Osteocyte (in vitro differentiated cells): ENCODE measurements around the gene PDZRN4. TPM values are rescaled to one million over a fixed set of nuclear protein-coding genes. Genes with fewer than 3 reads are reported as not detected.
"Not testable (repeated sequence)": the region's sequence is repeated elsewhere in the genome, so short reads cannot be mapped to it uniquely, and the experiment has no call there.

Experiments
- DNase-seq: peaks from one replicate; pipeline ENCODE4 v3.0.0; 2021; ENCODE audit warnings: mixed read lengths; ENCODE audit not compliant: unreplicated experiment; ENCODE audit errors: extremely low spot score
- H3K27ac Mint-ChIP-seq: one replicate; pipeline ENCODE4 v1.8.0; 2021; ENCODE audit warnings: mild to moderate bottlenecking, mixed read lengths; ENCODE audit not compliant: unreplicated experiment
- H3K27me3 Mint-ChIP-seq: one replicate; pipeline ENCODE4 v1.8.0; 2021; ENCODE audit warnings: mixed read lengths; ENCODE audit not compliant: unreplicated experiment
- H3K36me3 Mint-ChIP-seq: one replicate; pipeline ENCODE4 v1.8.0; 2021; ENCODE audit warnings: mixed read lengths; ENCODE audit not compliant: unreplicated experiment
- H3K4me1 Mint-ChIP-seq: one replicate; pipeline ENCODE4 v1.8.0; 2021; ENCODE audit warnings: mixed read lengths; ENCODE audit not compliant: unreplicated experiment
- H3K4me3 Mint-ChIP-seq: one replicate; pipeline ENCODE4 v1.8.0; 2021; ENCODE audit warnings: mild to moderate bottlenecking, moderate library complexity, mixed read lengths; ENCODE audit not compliant: unreplicated experiment
- H3K9me3 Mint-ChIP-seq: one replicate; pipeline ENCODE4 v1.8.0; 2021; ENCODE audit warnings: mixed read lengths; ENCODE audit not compliant: unreplicated experiment
- total RNA-seq: library from RNA; stranded (reverse); gene quantifications from 2 replicates; pipeline ENCODE4 v1.2.1, GENCODE V29; 2021
- TF ChIP-seq, protein P1 (sequence below): fragments of 200-600 bp; sonication (generic); IDR thresholded peaks from 2 replicates; pipeline ENCODE4 v1.5.0; 2021; ENCODE audit warnings: antibody characterized with exemption, mild to moderate bottlenecking, moderate library complexity

PDZRN4 gene
- total RNA-seq, 1 donor from 2014 or later, result not detected

DNA sequence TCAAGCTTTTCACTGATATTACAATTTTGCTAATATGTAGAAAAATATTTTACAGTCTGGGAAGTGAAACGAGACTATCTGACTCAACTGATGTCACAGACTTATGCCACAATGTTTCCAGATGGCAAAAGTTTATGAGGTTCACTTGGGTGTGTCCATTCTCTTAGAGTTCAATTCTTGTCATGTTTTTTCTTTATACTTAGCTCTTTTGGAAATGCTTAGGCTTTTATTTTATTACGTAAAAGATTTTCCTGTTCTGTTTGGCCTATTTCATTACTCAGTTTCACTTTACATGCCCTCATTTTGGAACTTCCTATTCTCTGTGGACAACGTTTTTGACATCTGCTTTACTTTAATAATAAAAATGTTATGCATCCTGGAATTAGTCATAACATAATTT lies 2.1 kb upstream of the PDZRN4 start:
- H3K4me1 Mint-ChIP-seq, result peaks cover 15% of the 10 kb centered on the region
- DNase-seq, result no peak
- TF ChIP-seq, protein P1, sequence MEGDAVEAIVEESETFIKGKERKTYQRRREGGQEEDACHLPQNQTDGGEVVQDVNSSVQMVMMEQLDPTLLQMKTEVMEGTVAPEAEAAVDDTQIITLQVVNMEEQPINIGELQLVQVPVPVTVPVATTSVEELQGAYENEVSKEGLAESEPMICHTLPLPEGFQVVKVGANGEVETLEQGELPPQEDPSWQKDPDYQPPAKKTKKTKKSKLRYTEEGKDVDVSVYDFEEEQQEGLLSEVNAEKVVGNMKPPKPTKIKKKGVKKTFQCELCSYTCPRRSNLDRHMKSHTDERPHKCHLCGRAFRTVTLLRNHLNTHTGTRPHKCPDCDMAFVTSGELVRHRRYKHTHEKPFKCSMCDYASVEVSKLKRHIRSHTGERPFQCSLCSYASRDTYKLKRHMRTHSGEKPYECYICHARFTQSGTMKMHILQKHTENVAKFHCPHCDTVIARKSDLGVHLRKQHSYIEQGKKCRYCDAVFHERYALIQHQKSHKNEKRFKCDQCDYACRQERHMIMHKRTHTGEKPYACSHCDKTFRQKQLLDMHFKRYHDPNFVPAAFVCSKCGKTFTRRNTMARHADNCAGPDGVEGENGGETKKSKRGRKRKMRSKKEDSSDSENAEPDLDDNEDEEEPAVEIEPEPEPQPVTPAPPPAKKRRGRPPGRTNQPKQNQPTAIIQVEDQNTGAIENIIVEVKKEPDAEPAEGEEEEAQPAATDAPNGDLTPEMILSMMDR, result no peak
- no peaks in the 10 kb centered on the region for H3K36me3 Mint-ChIP-seq
- peaks cover 51% of the 10 kb centered on the region for H3K27me3 Mint-ChIP-seq
- no peak overlapping the region for H3K4me3 Mint-ChIP-seq
- no peak overlapping the region for H3K27ac Mint-ChIP-seq
- H3K9me3 Mint-ChIP-seq, result peaks cover 5% of the 10 kb centered on the region

DNA sequence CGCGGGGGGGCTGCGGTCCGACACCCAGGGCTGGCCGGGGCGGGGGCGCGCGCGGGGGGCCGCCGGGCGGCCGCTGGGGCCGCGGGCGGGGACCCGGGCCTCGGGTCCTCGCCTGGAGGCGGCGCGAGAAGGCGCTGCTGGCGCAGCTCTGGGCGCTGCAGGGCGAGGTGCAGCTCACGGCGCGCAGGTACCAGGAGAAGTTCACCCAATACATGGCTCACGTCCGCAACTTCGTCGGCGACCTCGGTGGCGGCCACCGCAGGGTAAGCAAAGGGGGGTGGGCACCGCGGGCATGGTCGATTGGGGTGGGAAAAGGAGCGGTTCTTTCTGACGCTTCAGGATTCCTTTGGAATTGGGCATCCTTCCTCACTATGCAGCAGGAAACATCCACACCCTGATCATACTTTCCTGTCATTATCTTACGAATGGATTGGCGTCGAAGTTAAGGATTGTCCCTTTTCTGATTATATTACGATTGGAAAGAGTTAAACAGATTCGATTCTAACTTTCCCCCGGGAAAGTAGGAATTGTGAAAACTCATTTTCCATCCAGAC lies 798 bp downstream of the PDZRN4 start:
- Mint-ChIP-seq H3K9me3 (no peaks in the 10 kb centered on the region), H3K27ac (no peak overlapping the region), H3K27me3 (peaks cover 66% of the 10 kb centered on the region), H3K4me3 (peak overlapping the region; percentile 46), H3K36me3 (no peaks in the 10 kb centered on the region), H3K4me1 (peaks cover 15% of the 10 kb centered on the region)
- TF ChIP-seq, protein P1, result no peak
- DNase-seq, result no peak

DNA sequence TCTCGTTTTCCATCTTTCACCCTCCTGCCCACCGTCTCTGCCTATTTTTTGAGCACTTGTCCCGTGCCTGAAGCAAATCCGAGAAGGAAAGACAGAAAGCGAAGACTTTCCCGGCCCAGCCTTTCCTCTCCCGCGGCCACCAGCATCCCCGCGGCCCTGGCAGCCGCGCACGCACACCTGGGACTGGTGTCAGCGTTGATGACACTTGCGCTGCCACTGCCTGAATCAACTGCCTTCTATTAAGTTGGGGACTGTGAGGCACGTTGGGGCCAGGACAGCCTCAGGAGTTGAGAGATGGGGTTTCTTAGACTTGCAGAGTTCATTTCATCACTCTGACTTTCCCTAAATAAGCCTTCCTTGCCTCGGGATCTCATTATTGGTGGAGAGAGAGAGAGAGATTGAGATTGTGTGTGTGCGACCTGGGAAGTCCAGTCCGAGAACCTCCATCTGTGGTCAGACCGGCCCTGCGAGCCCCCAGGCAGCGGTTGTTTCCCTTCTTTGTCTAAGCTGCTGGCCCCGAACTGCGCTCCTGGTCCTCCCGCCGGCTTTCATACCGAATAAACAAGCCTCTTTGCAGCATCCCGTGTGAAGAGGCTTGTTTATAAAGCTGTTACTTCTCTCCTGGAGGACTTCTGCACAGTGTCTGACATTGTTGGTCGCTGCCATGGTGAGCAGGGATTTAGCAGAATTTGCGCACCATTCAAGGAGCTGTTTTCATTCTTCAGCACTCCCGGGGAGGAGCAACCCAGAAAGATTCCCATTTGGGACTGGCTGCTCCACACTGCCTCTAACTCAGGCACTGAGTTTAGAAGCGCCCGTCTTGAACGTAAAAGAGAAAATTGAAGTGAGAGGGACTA lies 1.5 kb downstream of the PDZRN4 start:
- TF ChIP-seq, protein P1, result no peak
- DNase-seq, result no peak
- Mint-ChIP-seq H3K36me3 (no peaks in the 10 kb centered on the region), H3K27me3 (peaks cover 68% of the 10 kb centered on the region), H3K9me3 (no peaks in the 10 kb centered on the region), H3K27ac (no peak overlapping the region), H3K4me1 (peaks cover 15% of the 10 kb centered on the region), H3K4me3 (peak overlapping the region; percentile 46)

DNA sequence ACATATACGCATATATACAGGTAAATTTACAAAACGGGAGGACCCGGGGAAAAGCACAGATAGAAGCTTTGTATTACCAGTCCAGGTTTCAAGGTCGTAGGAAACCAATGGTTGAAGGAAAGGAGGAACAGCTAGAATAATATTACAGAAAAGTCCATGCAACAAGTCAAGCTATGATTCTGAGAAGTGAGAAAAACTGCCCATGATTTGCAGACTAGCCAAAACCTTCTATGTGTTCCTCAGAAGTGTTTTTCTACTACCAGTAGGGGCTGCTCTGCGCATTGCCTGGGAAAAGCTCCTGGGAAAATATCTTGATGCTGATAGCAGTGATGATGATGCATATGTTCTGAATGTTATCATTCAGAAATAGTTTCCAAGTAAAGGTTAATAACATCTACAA lies 2.2 kb downstream of the PDZRN4 start:
- H3K4me1 Mint-ChIP-seq, result peaks cover 15% of the 10 kb centered on the region
- no peak overlapping the region for H3K27ac Mint-ChIP-seq
- H3K9me3 Mint-ChIP-seq, result no peaks in the 10 kb centered on the region
- DNase-seq, result no peak
- TF ChIP-seq, protein P1, result peak; percentile 35
- H3K36me3 Mint-ChIP-seq, result no peaks in the 10 kb centered on the region
- H3K4me3 Mint-ChIP-seq, result no peak overlapping the region
- H3K27me3 Mint-ChIP-seq, result peaks cover 72% of the 10 kb centered on the region

DNA sequence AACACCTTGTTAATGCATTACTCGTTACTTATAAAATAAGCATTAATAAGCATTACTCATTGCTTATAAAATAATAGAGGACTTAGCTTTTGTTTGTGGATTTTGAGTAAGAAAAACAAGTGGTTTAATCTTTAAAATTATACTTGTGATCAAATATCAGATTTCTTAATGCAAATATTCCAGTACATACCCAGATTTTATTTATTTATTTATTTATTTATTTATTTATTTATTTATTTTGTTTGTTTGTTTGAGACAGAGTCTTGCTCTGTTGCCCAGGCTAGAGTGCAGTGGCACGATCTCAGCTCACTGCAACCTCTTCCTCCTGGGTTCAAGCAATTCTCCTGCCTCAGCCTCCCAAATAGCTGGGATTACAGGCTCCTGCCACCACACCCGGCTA lies 3.4 kb downstream of the PDZRN4 start:
- not testable (repeated sequence) for H3K27ac Mint-ChIP-seq, DNase-seq, H3K4me3 Mint-ChIP-seq, H3K36me3 Mint-ChIP-seq, H3K9me3 Mint-ChIP-seq
- peaks cover 63% of the 10 kb centered on the region for H3K27me3 Mint-ChIP-seq
- H3K4me1 Mint-ChIP-seq, result peaks cover 15% of the 10 kb centered on the region
